Skeletal muscle satellite cell (primary cell): ENCODE results near the gene RAB15.

Experiments used
- H3K27me3 ChIP-seq: 2 replicates; pipeline ENCODE4 v1.7.0; 2013; ENCODE audit warnings: low read length; ENCODE audit not compliant: control insufficient read depth, insufficient read depth
- H3K36me3 ChIP-seq: 2 replicates; pipeline ENCODE4 v1.7.0; 2013; ENCODE audit warnings: mild to moderate bottlenecking, control low read depth, low read length; ENCODE audit not compliant: insufficient read depth
- H3K4me1 ChIP-seq: 2 replicates; pipeline ENCODE4 v1.7.0; 2013; ENCODE audit warnings: low read length; ENCODE audit not compliant: control insufficient read depth, insufficient read depth
- H3K4me2 ChIP-seq: 2 replicates; pipeline ENCODE4 v1.7.0; 2013; ENCODE audit warnings: mild to moderate bottlenecking, low read length
- H3K4me3 ChIP-seq: 2 replicates; pipeline ENCODE4 v1.7.0; 2013; ENCODE audit warnings: low read length
- H3K9ac ChIP-seq: 2 replicates; pipeline ENCODE4 v1.7.0; 2013; ENCODE audit warnings: mild to moderate bottlenecking, low read depth, low read length, moderate library complexity
- H3K9me3 ChIP-seq: replicated peaks from 2 replicates; pipeline ENCODE4 v1.7.0; 2013; ENCODE audit warnings: mild to moderate bottlenecking, control low read depth, low read length

Gene RAB15

DNA sequence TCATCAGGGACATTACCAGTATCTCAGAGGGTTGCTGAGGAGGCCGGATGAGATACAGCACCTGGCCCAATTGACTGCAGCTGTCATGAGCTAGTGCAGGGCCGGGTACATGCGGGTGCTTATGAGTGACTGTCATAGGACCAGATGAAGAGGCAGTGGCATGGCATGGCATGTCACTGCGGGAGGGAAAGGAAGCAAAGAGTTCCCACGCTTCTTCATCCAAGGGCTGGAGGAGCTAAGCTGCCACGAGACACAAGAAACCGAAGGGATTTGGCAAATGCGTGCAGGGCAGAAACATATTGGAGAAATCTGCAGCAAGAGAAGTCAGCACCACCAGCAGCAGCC is 18.9 kb downstream of the RAB15 start:
- H3K4me1 ChIP-seq, result no peaks in the 10 kb centered on the region
- no peaks in the 10 kb centered on the region for H3K9me3 ChIP-seq
- H3K36me3 ChIP-seq, result no peaks in the 10 kb centered on the region
- no peak overlapping the region for H3K4me3 ChIP-seq
- no peak overlapping the region for H3K4me2 ChIP-seq
- no peak overlapping the region for H3K9ac ChIP-seq
- H3K27me3 ChIP-seq, result no peaks in the 10 kb centered on the region

DNA sequence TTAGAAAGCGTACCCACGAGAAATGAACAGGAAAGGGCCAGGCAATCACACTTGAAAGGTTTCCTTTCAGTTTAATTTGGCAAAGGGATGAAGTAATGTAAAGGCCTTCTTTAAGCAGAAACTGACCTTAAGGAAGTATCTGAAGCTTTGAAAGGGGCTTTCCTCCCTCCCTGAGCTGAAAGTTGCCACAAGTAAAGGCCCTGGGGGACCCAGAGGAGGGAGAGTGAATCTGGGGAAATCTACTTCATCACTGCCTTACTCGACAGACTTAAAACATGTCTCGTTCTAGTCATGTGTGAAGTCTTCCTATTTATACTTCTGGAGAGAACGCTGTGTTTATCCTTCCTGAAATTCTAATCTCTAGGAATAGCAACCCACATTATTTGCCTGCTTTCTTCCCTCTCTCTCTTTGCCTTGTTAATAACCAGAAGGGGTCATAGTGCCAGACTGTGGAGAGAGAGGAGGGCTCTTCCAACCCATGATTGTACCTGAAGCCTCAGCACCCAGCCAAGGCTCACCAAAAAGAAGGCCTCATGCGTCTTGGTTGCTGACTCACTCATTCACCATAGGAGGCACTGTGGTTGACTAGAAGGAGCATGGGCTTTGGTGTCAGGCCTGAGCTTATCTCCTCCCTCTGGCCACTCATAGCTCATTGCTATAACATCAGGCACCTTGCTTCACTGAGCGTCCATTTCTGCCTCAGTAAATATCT is 19.4 kb downstream of the RAB15 start:
- Histone ChIP-seq H3K36me3 (no peaks in the 10 kb centered on the region), H3K4me3 (no peak overlapping the region), H3K4me1 (no peaks in the 10 kb centered on the region), H3K9ac (no peak overlapping the region), H3K9me3 (no peaks in the 10 kb centered on the region), H3K4me2 (no peak overlapping the region), H3K27me3 (no peaks in the 10 kb centered on the region)

DNA sequence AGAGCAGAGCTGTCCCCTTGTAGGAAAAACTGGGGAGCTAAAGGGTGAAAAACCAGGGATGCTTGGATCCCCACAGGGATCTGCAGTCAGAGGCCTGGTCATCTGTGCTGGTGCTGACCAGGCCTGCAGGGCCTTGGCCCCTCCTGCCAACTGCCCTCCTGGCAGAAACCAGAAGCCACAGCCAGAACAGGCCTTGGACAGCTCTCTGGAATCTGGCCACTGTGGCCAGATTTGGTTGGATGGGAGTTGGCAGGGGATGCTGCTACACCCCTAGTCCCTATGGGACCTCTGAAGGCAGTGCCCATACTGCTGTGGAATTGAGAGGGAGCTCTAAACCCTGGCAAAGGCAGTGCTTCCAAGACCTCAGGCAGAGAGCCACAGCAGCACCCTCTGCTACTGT is 20.4 kb downstream of the RAB15 start:
- H3K4me3 ChIP-seq, result no peak overlapping the region
- no peaks in the 10 kb centered on the region for H3K36me3 ChIP-seq
- H3K27me3 ChIP-seq, result no peaks in the 10 kb centered on the region
- H3K9ac ChIP-seq, result no peak overlapping the region
- H3K9me3 ChIP-seq, result no peaks in the 10 kb centered on the region
- H3K4me2 ChIP-seq, result no peak overlapping the region
- H3K4me1 ChIP-seq, result no peaks in the 10 kb centered on the region

DNA sequence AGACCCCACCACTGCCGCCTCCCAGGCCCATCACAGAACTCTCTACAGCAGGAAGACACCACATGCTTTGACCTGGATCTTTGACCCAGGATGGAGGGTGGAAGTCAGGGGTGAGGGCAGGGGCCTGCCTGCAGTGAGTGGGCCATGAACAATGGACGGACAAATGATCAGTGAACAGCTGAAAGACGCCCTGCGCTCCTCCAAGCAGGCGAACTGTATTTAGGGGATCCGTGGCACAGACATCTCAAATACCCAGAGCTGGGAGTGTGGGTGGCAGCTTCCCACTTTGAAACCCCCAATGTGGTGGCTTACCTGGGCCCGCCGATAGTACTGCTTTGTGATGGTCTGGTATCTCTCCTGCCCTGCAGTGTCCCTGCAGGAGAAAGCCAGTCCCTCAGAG is 20.8 kb downstream of the RAB15 start:
- Histone ChIP-seq H3K4me2 (no peak overlapping the region), H3K4me3 (no peak overlapping the region), H3K9ac (no peak overlapping the region), H3K36me3 (no peaks in the 10 kb centered on the region), H3K27me3 (no peaks in the 10 kb centered on the region), H3K9me3 (no peaks in the 10 kb centered on the region), H3K4me1 (no peaks in the 10 kb centered on the region)

DNA sequence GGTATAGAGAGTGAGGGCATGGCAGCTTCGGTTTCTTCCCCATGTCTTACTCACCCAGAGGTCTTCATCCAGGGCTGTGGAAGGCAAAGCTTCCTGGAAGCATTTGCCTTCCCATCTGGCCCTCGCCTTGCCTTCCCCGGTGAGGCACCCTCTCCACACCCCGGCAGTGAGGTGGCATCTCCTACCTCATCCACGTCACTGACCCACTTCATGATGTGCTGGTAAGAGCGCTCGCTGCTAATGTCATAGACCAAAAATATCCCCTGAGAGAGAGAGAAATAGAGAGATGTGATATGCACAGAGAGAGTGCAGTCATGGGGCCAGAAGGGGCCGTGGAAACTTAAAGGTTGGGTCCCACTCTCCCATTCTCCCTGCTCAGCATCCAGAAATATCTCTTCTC is 21.2 kb downstream of the RAB15 start:
- Histone ChIP-seq H3K36me3 (no peaks in the 10 kb centered on the region), H3K9ac (no peak overlapping the region), H3K27me3 (no peaks in the 10 kb centered on the region), H3K4me3 (no peak overlapping the region), H3K4me2 (no peak overlapping the region), H3K4me1 (no peaks in the 10 kb centered on the region), H3K9me3 (no peaks in the 10 kb centered on the region)

DNA sequence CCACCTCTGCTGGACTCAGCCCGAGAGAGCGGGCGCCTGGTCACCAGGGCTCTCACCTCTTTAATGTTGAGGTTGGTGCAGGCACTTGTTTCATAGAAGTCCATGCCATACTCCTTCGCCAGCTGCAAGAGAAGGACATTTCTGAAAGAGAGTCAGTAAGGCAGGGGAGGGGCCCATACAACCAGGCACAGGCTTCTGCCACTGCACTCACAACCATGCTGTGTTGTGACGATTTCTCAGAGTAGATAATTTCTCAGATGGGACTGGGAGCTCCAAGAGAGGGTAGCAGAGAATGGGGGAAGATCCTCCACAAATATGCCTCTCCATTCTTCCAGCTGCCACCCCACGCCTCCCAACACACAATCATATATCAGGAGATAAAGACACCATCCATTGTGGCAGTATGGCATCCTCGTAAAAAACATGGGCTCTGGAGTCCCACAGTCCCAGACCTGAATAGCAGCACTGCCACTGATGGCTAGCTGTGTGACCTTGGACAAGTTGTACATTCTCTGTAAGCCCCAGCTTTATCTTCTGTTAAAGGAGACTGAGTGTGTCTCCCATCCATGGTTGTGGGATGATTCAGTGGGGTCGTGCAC is 23.4 kb downstream of the RAB15 start:
- no peaks in the 10 kb centered on the region for H3K36me3 ChIP-seq
- no peak overlapping the region for H3K4me2 ChIP-seq
- no peak overlapping the region for H3K4me3 ChIP-seq
- H3K4me1 ChIP-seq, result no peaks in the 10 kb centered on the region
- no peaks in the 10 kb centered on the region for H3K9me3 ChIP-seq
- no peak overlapping the region for H3K9ac ChIP-seq
- H3K27me3 ChIP-seq, result no peaks in the 10 kb centered on the region

DNA sequence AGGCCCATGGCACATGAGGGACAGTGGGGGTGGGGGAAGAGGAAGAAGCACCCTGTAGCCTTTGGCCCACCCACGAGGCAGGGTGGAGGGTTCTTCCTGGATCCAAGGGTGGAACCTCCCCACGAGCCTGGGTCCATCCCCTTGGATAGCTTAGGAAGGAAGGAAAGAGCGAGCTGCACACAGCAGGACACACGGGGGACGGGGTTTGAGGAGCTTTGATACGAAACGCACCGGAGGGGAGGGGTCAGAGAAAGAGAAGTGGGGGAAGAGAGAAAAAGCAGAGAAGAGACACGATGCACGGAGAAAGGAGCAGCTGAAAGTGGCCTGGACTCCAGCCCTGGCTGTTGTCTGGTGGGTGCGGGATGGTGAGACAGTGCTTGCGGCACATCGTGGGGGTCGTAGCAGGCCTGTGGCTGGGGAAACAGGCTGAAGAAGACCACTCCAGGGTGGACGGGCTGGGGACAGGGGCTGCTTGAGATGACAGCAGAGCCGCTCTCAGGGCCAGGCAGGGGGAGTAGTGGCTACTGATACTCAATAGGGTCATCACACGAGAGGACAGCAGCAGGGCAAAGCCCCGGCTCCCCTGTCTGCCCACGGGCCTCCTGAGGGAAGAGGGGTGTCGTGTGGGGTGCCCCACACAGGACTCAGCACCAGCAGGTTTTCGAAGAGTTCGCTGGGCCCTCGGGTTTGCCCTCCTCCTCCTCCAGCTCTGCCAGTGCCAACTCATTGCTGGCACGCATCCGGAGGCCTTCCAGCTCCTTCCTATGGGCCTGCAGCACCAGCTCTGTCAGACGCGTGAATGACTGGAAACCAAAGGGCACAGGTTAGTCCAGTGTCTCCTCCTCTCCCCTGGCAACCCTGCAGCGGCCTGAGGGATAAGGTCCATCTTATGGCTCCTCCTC is 24.2 kb downstream of the RAB15 start:
- H3K4me2 ChIP-seq, result no peak overlapping the region
- H3K9ac ChIP-seq, result no peak overlapping the region
- no peak overlapping the region for H3K4me3 ChIP-seq
- no peaks in the 10 kb centered on the region for H3K36me3 ChIP-seq
- H3K9me3 ChIP-seq, result no peaks in the 10 kb centered on the region
- H3K27me3 ChIP-seq, result no peaks in the 10 kb centered on the region
- no peaks in the 10 kb centered on the region for H3K4me1 ChIP-seq

DNA sequence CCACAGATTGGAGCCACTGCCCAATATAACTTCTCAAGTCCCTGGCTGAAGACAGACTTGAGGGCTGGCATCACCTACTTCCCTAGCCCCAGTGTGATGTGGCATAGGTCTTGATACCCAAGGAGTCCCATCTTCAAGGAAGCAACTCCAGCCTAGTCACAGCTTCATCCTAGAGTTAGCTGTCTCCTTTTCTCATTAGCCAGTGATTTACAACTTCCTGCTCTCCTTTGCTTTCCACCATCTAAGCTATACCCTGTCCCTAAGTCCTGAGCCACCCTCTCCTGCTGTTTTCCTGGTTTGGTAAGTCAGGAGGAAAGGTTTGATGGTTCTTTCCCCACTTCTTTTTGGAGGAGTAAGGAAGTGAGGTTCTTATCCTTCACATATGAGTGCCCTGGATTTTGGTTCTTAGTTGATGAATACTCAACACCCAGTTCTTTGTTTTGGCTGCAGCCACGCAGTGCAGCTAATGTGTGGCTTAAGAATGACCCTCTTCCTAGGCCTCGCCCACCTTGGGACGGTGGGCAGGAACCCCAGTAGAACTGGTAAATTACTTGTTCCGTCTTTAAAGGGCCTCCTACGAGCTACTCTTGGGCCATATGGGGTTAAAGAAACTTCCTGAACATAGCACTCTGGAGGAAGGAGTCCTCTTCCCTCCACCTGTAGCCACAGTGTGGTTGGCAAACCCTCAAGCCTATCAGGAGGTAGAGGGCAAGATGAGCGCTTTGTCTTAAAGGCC is 25.7 kb downstream of the RAB15 start:
- Histone ChIP-seq H3K36me3 (peaks cover 10% of the 10 kb centered on the region), H3K27me3 (no peaks in the 10 kb centered on the region), H3K4me1 (no peaks in the 10 kb centered on the region), H3K4me2 (no peak overlapping the region), H3K9me3 (no peaks in the 10 kb centered on the region), H3K9ac (no peak overlapping the region), H3K4me3 (no peak overlapping the region)

DNA sequence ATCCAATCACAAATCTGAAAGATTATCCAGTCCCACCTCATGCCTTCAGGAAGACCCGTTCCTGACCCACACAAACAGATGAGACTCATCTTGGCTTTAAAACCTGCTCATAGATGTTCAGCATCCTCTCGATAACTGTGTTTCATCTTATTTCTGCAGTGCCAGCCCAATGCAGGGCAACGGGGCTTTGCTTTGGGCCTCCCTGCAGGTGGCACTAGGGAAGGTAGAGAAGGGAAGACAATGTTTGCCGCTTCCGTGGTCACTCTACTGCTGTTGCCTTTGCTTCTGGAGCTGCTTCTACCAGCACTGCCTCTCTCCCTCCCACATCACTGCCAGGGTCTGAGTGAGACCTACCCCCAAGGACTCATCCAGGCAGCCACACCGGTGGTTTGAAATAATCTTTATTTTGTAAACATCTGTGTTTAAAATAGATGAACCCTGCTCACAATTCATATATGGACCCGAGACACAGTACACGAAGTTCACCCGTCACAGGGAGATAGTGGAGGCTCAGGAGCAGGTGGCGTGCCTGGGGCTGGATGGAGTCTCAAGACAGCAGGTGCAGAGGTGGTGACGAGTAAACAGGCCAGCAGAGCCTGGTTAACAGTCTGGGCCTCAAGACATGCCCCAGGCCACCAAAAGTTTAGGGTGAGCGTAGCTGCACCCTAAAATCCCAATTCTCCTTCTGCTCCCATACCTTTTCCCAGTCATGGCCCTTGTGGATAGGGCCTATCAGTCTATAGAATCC is 26.5 kb downstream of the RAB15 start:
- Histone ChIP-seq H3K36me3 (peaks cover 10% of the 10 kb centered on the region), H3K4me2 (no peak overlapping the region), H3K4me1 (no peaks in the 10 kb centered on the region), H3K4me3 (no peak overlapping the region), H3K27me3 (no peaks in the 10 kb centered on the region), H3K9ac (no peak overlapping the region), H3K9me3 (no peaks in the 10 kb centered on the region)

DNA sequence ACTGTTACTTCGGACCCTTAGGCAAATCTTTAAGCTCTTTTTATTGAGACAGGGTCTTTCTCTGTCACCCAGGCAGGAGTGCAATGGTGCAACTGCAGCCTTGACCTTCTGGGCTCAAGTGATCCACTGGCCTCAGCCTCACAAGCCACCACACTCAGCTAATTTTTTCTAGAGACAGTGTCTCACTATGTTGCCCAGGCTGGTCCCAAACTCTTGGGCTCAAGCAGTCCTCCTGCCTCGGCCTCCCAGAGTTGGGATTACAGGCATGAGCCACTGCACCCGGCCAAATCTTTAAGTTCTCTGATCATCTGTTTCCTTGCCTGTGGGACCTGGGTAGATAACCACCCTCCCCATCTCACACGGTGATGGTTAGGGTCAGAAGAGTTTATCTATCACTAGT is 27.3 kb downstream of the RAB15 start:
- peaks cover 13% of the 10 kb centered on the region for H3K36me3 ChIP-seq
- no peak overlapping the region for H3K9ac ChIP-seq

DNA sequence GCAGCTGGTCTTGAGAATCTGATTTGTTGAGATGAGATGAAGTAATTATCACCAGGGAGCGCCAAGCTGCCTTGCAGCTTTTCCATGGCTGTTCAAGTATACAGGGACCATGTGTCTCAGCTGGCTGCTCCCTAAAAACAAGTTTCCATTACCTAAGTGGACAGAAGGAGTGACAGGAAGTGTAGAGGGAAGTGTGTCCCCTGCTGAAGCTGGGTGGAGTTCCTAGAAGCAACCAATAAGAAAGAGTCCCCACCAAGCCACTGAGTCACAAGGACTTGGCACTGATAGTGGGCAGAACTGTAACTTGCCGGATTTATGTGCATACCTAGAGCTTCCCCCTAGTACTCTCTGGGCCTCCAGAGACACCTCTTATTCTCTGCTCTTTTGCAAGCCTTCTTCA is 28.1 kb downstream of the RAB15 start:
- Histone ChIP-seq H3K36me3 (peaks cover 15% of the 10 kb centered on the region), H3K9ac (no peak overlapping the region), H3K9me3 (no peaks in the 10 kb centered on the region), H3K4me3 (no peak overlapping the region), H3K4me2 (no peak overlapping the region), H3K27me3 (no peaks in the 10 kb centered on the region), H3K4me1 (no peaks in the 10 kb centered on the region)

More for the DNA sequence above, 27.3 kb downstream of the RAB15 start:
- H3K4me2 ChIP-seq, result no peak overlapping the region
- no peaks in the 10 kb centered on the region for H3K9me3 ChIP-seq
- no peak overlapping the region for H3K4me3 ChIP-seq
- no peaks in the 10 kb centered on the region for H3K27me3 ChIP-seq
- no peaks in the 10 kb centered on the region for H3K4me1 ChIP-seq
